ENCODE results near the gene KCNT1. TPM values are rescaled to one million over a fixed set of nuclear protein-coding genes. Genes with fewer than 3 reads are reported as not detected.

The KCNT1 gene
- total and polyA plus RNA-seq, 2 donors (not counting 3 experiments of a cell fraction or from before 2014, with no cell fraction given), result not detected

GRCh38 chr9:135731454-135731853 is 29.5 kb downstream of the KCNT1 start:
- CTCF ChIA-PET, result no interaction called here
- FAIRE-seq, result no peak

More at GRCh38 chr9:135731454-135731853, 29.5 kb downstream of the KCNT1 start:
- Histone ChIP-seq H3K36me3 (ENCODE audit: control insufficient read depth in 2 of 2, extremely low read depth in 1 of 2, insufficient read depth in 2 of 2, low read length in 2 of 2) (no peaks in the 10 kb centered on the region), H3K4me2 (ENCODE audit: insufficient read depth, low read length) (no peak overlapping the region), H3K27me3 (ENCODE audit: control insufficient read depth in 2 of 2, insufficient read depth in 2 of 2, low read length in 2 of 2) (no peaks in the 10 kb centered on the region), H3K9ac (replicated peaks; ENCODE audit: extremely low read depth, insufficient read depth, low read length) (no peak overlapping the region), H2AFZ (ENCODE audit: low read depth, low read length) (no peak overlapping the region), H3K9me3 (replicated peaks; ENCODE audit: control insufficient read depth, insufficient read depth, low read length) (peaks cover 2% of the 10 kb centered on the region), H3K79me2 (ENCODE audit: control insufficient read depth, insufficient read depth, low read length) (no peaks in the 10 kb centered on the region), H3K27ac (ENCODE audit: insufficient read depth, low read depth, low read length) (no peak overlapping the region), H3K4me3 (replicated peaks in 1 of 3; ENCODE audit: insufficient read depth in 1 of 3, low read depth in 1 of 3, low read length in 3 of 3) (no peak overlapping the region), H3K4me1 (ENCODE audit: control insufficient read depth, extremely low read depth, insufficient read depth, low read length) (no peaks in the 10 kb centered on the region), H4K20me1 (replicated peaks; ENCODE audit: control insufficient read depth, extremely low read depth, insufficient read depth, low read length) (no peaks in the 10 kb centered on the region), H3K9me1 (replicated peaks; ENCODE audit: control insufficient read depth, extremely low read depth, insufficient read depth, low read length) (no peaks in the 10 kb centered on the region)
- DNase-seq (ENCODE audit: low read depth, low spot score), result no peak
- POLR2A ChIA-PET, result no interaction called here
- TF ChIP-seq MAX (IDR thresholded peaks at IDR 0.05; ENCODE audit: insufficient read depth, insufficient read length) (no peak), FOS (IDR thresholded peaks at IDR 0.05; ENCODE audit: borderline replicate concordance, insufficient read depth, low read length) (no peak), CTCF (IDR thresholded peaks at IDR 0.05; ENCODE audit: extremely low read depth in 1 of 2, insufficient read depth in 1 of 2, low read depth in 1 of 2, low read length in 2 of 2) (no peak), POLR2AphosphoS5 (IDR thresholded peaks at IDR 0.05; ENCODE audit: insufficient read depth, low read depth, low read length) (no peak), MYC (IDR thresholded peaks at IDR 0.05; ENCODE audit: low read depth, low read length) (no peak), POLR2A (IDR thresholded peaks at IDR 0.05; ENCODE audit: low read depth, low read length) (no peak), GATA2 (IDR thresholded peaks at IDR 0.05; ENCODE audit: insufficient read depth, insufficient read length, low read depth, low read length) (no peak), JUN (IDR thresholded peaks at IDR 0.05; ENCODE audit: borderline replicate concordance, insufficient read depth, insufficient read length, low read depth) (no peak), EZH2 (IDR thresholded peaks at IDR 0.05; ENCODE audit: borderline replicate concordance, low read depth, low read length, severe bottlenecking) (no peak)
- intact Hi-C loops (cut with micrococcal nuclease), result no loop called here
- no TSS peak for BruUV-seq (replicated peaks)
- dilution Hi-C loops (cut with MboI; ENCODE audit: extremely low pct_ligation_motif_present, low sequenced_read_pairs), result no loop called here
